Left renal cortex interstitium (tissue), 4 donors: ENCODE results near the gene BLOC1S3. TPM values are rescaled to one million over a fixed set of nuclear protein-coding genes. Genes with fewer than 3 reads are reported as not detected.

Source experiments
- DNase-seq, 4 donors: peaks; one replicate each; pipeline ENCODE4 v3.0.0-alpha.2; 2013; ENCODE audit warnings: low read depth in 4 of 4, low spot score in 2 of 4, missing footprints in 1 of 4
- polyA plus RNA-seq, 4 donors: library from polyadenylated mRNA; unstranded; fragments of 120-200 nt; gene quantifications; one replicate each; pipeline ENCODE4 v1.2.1, GENCODE V29; 2013; ENCODE audit not compliant: insufficient read length in 4 of 4

The BLOC1S3 gene
- polyA plus RNA-seq, 4 donors: 7.9 to 13.0 (median 10.5) TPM

DNA sequence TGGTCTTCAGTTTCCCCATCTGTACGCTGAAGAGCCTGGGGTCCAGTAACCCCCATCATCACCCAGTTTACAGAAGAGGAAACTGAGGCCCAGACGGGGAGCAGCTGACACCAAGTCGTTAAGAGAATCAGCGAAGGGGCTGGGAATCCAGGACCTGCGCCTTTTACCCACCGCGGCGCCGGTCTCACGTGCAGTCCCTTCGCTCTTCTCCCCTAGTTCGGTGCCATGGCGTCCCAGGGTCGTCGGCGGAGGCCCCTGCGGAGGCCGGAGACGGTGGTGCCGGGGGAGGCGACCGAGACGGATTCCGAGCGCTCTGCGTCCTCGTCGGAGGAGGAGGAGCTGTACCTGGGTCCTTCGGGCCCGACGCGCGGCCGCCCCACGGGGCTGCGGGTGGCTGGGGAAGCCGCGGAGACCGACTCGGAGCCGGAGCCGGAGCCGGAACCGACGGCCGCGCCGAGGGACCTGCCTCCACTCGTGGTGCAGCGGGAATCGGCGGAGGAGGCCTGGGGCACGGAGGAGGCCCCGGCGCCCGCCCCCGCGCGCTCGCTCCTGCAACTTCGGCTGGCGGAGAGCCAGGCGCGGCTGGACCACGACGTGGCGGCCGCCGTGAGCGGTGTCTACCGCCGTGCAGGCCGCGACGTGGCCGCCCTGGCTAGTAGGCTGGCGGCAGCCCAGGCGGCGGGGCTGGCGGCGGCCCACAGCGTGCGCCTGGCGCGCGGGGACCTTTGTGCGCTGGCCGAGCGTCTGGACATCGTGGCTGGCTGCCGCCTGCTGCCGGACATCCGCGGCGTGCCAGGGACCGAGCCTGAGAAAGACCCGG lies 698 bp downstream of the BLOC1S3 start:
- DNase-seq: no peak

GRCh38 chr19:45179892-45180370 lies 1.3 kb downstream of the BLOC1S3 start:
- DNase-seq: no peak

- no peak for DNase-seq
Observed at GRCh38 chr19:45180936-45181335, 2.4 kb downstream of the BLOC1S3 start.

GRCh38 chr19:45182758-45183157 lies 4.2 kb downstream of the BLOC1S3 start:
- DNase-seq: no peak

DNA sequence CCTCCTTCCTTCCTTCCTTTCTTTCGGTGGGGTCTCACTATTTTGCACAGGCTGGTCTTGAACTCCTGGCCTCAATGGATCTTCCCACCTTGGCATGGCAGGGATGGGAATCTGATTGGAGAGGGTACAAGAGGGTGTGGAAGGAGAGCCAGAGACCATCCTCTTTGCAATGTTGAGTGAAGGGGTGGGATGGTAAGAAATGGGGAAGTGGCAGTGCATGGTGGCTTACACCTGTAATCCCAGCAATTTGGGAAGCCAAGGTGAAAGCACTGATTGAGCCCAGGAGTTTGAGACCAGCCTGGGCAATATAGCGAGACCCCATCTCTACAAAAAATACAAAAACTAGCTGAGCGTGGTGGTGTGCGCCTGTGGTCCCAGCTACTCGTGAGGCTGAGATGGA lies 5.5 kb downstream of the BLOC1S3 start:
- no peak for DNase-seq

- no peak for DNase-seq
Observed at GRCh38 chr19:45186509-45187334, 8.1 kb downstream of the BLOC1S3 start.

DNA sequence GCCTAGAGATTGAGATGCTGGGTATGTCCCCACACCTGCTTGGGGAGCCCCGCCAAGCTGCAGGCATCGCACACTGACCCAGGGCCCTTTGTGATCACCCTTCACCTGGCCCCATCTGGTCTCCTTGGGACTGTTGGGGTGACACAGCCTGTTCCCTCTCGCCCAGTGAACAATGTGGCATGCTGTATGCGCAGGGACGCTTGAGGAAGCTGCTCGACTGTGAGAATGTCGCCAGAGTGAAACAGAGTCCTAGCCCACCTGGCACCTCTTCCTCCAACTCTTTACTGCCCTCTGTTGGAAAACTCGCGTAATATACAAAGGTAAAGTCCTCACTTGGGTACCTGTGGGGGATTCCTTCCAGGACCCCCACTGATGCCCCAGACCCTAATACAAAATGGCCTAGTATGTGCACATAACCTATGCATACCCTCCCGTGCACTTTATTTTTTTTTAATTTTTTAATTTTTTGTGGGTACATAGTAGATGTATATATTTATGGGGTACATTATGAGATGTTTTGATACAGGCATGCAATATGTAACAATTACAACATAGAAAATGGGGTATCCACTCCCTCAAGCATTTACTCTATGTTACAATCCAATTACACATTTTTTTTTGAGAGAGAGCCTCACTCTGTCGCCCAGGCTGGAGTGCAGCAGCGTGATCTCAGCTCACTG lies 9.0 kb downstream of the BLOC1S3 start:
- no peak for DNase-seq

GRCh38 chr19:45189971-45190370 lies 11.4 kb downstream of the BLOC1S3 start:
- DNase-seq: no peak

DNA sequence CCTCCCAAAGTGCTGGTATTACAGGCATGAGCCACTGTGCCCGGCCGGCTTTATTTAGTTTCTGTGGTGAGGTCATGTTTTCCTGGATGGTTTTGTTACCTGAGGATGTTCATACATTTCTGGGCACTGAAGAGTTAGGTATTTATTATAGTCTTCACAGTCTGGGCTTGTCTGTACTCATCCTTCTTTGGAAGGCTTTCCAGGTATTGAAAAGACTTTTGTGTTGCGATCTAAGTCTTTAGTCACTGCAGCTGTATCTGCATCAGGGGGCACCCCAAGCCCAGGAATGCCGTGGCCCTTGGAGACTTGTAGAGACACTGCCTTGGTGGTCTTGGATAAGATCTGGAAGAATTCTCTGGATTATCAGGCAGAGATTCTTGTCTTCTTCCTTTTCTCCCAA lies 12.8 kb downstream of the BLOC1S3 start:
- DNase-seq: no peak

- DNase-seq: no peak
Observed at GRCh38 chr19:45195764-45196163, 17.2 kb downstream of the BLOC1S3 start.

DNA sequence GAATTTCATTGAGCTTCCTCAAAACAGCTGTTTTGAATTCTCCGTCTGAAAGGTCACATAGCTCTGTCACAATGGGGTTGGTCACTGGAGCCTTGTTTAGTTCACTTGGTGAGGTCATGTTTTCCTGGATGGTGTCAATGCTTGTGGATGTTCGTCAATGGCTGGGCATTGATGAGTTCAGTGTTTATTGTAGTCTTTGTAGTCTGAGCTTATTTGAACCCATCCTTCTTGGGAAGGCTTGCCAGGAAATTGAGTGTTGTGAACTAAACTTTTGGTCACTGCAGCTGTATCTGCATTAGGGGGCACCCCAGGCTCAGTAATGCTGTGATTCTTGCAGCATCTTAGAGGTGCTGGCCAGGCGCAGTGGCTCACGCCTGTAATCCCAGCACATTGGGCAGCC lies 22.0 kb downstream of the BLOC1S3 start:
- no peak for DNase-seq

GRCh38 chr19:45202637-45203036 lies 24.1 kb downstream of the BLOC1S3 start:
- no peak for DNase-seq

DNA sequence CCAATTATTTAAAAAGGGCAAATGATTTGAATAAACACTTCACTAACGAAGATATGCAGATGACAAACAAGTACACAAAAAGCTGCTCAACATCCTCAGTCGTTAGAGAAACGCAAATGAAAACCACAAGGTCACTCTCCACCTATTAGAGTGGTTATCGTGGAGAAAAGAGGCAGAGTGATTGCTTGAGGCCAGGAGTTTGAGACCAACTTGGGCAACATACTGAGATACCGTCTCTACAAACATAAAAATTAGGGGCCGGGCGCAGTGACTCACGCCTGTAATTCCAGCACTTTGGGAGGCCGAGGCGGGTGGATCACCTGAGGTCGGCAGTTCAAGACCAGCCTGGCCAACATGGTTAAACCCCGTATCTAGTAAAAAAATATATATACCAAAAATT lies 27.2 kb downstream of the BLOC1S3 start:
- DNase-seq: no peak

DNA sequence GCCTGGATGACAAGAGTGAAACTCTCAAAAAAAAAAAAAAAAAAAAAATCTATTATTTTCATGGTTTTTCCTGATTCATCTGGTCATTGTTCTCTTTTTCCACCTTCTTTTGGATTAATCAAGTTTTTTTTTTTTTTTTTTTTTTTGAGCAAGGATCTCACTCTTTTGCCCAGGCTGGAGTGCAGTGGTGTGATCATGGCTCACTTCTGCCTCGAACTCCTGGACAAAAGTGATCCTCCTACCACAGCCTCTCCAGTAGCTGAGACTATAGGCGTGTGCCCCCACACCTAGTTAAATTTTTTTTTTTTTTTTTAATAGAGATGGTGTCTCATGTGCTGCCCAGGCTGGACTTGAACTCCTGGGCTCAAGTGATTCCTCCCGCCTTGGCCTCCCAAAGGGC lies 27.7 kb downstream of the BLOC1S3 start:
- no peak for DNase-seq

DNA sequence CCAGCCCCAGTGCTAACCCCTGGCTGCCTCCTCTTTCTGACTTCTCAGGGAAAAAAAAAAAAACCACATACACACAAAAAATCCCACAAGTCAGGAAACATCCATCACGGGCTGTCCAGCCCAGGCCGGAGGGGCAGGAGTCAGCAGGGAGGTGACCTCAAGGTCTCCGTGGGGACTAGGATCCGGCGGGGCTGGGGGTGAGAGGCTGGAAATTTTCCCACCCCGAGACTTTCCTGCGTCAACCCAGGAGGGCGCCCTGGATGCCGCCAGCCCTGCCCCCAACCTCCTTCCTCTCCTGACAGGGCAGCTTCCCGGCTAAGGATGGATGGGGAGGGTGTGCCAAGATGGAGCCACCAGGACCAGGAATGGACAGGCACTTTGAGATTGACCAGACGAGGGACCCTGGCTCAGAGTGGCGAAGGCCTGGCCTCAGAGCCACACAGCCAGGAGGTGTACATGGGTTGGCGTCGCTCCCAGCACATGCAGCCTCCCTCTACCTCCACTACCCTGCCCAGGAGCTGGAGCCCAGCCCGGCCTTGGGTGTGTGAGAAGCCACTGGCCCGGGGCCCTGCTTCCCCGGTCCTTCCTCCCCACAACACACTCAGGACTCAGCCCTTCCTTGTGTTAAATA lies 33.3 kb downstream of the BLOC1S3 start:
- no peak for DNase-seq

- no peak for DNase-seq
Observed at GRCh38 chr19:45213031-45213430, 34.4 kb downstream of the BLOC1S3 start.

GRCh38 chr19:45215391-45216191 lies 37.0 kb downstream of the BLOC1S3 start:
- no peak for DNase-seq

DNA sequence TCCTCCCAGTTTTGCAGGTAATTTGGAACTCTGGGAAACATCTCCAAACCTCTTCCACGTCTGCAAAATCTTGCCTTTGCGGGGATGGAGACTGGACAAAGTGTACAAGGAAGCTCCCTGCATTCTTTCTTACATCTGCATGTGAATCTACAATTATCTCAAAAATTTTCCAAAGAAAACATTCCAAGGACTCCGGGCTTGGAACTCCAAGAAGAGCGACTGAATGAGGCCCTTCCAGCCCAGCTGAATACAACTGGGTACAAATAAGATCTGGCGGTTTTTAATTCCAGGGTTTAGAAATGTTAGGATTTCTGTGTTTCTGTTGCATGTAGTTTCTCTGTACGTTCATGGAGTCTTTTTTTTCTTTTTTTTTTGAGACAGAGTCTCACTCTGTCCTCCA lies 38.1 kb downstream of the BLOC1S3 start:
- no peak for DNase-seq

DNA sequence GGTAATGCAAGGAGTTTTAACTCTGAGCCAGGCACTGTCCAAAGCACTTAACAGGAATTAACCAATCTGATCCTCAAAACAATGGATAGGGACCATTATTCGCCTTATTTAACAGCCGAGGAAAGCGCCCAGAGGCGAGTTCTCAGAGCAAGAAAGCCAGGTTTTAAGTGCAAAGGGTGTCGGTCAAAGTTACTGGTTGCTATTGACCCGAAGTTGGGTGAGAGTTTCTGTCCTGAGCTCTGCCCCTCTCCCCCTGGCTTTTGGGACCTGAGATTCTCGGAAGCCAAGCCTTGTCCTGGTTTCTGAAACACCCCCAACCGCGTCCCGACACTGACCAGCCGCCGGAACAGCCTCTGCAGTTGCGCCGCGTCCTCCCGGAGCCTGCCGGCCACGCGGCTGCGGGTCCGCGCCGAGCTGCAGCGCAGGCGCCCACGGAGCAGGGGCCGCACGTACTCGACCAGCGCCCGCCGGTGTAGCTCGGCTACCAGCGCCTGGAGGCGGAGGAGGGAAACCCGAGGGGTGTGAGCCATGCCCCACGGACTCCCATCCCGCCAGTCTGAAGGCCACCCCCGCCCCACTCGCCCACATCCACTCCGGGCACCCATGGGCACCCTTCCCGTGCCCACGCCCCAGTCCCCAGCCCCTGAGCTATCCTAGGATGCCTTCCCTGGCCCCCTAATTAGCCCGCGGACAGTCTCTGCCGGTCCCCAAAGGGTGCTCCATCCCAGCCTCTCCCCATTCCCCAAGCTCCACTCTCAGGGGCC lies 38.8 kb downstream of the BLOC1S3 start:
- no peak for DNase-seq
